Measurements from ENCODE around the gene SULT4A1.

GRCh38 chr22:43847376-43848289 is 14.7 kb downstream of the SULT4A1 start:
- TF ChIP-seq CTCF (IDR thresholded peaks at IDR 0.05; ENCODE audit: low read length) (no peak), EZH2 (IDR thresholded peaks at IDR 0.05; ENCODE audit: borderline replicate concordance, low read length) (no peak)
